ENCODE measurements around the gene LMAN1. TPM values are rescaled to one million over a fixed set of nuclear protein-coding genes. Genes with fewer than 3 reads are reported as not detected.

LMAN1 gene
- total and polyA plus RNA-seq, 4 donors, result 18.9 to 108 (median 67.2) TPM

DNA sequence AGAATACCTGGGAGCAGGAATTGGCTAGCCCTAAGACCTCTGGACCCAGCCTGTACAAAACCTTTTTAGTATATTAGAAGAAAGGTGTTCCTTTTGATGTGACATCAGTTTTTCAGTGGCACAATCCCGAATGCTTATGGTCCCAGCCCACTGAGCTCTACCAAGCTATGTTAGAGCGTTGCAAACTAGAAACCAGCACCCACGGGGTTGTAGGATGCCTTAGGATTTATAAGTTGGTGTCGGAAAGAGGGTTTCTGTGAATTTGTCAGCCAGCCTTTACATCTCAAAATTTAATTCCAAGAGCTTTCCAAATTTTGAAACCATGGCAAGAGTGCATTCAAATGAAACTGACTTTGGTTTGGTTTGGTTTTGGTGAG lies 499 bp upstream of the LMAN1 start:
- no peaks in the 10 kb centered on the region for H3K9me3 ChIP-seq (ENCODE audit: control insufficient read depth in 4 of 4, insufficient read depth in 3 of 4, low read length in 3 of 4)
- peak overlapping the region in 1 of 2 donors; percentile 31 for H3K27ac ChIP-seq (ENCODE audit: low read depth in 1 of 2, low read length in 1 of 2)
- DNase-seq (no peak), ATAC-seq (ENCODE audit: insufficient read depth, low FRiP score) (peak; percentile 4)
- H3K27me3 ChIP-seq (ENCODE audit: control insufficient read depth in 3 of 3, insufficient read depth in 3 of 3, low read length in 2 of 3), result no peaks in the 10 kb centered on the region
- peaks cover 0 to 16% (median 11%) of the 10 kb centered on the region in 5 donors for H3K4me1 ChIP-seq (ENCODE audit: control insufficient read depth in 5 of 5, insufficient read depth in 5 of 5, low read length in 5 of 5)
- H3K36me3 ChIP-seq (ENCODE audit: control insufficient read depth in 4 of 4, insufficient read depth in 4 of 4, low read length in 4 of 4), result peaks cover 0 to 14% (median 7%) of the 10 kb centered on the region in 4 donors
- TF ChIP-seq, protein P1, sequence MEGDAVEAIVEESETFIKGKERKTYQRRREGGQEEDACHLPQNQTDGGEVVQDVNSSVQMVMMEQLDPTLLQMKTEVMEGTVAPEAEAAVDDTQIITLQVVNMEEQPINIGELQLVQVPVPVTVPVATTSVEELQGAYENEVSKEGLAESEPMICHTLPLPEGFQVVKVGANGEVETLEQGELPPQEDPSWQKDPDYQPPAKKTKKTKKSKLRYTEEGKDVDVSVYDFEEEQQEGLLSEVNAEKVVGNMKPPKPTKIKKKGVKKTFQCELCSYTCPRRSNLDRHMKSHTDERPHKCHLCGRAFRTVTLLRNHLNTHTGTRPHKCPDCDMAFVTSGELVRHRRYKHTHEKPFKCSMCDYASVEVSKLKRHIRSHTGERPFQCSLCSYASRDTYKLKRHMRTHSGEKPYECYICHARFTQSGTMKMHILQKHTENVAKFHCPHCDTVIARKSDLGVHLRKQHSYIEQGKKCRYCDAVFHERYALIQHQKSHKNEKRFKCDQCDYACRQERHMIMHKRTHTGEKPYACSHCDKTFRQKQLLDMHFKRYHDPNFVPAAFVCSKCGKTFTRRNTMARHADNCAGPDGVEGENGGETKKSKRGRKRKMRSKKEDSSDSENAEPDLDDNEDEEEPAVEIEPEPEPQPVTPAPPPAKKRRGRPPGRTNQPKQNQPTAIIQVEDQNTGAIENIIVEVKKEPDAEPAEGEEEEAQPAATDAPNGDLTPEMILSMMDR (IDR thresholded peaks at IDR 0.05; ENCODE audit: control extremely low read depth, extremely low read depth), result no peak
- peak overlapping the region; percentile 68 for H3K4me3 ChIP-seq
- H3K9ac ChIP-seq (ENCODE audit: insufficient read depth in 1 of 2, low read length in 2 of 2), result peak overlapping the region in 1 of 2 donors; percentile 88
- 9 to 11% methylated on average over 4 of the region's 4 CpGs for WGBS, 2 donors

DNA sequence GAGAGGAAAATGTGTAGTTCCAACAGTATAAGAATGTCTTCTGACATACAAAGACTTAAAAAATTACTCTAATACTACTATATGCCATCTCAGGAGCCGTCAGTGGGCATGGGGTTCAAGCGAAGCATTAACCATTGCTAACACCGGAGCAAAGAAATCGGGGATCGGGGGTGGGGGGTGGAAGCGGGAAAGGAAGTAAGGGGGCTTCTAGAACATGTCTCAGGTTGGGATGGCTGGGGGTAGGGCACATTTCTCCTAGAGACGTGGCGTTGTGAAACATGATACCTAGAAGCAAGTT lies 702 bp downstream of the LMAN1 start:
- Histone ChIP-seq H3K27ac (ENCODE audit: low read depth in 1 of 2, low read length in 1 of 2) (peak overlapping the region; percentile 91 to 94), H3K9ac (ENCODE audit: insufficient read depth in 1 of 2, low read length in 2 of 2) (peak overlapping the region; percentile 81 to 86), H3K9me3 (ENCODE audit: control insufficient read depth in 4 of 4, insufficient read depth in 3 of 4, low read length in 3 of 4) (no peaks in the 10 kb centered on the region), H3K4me1 (ENCODE audit: control insufficient read depth in 5 of 5, insufficient read depth in 5 of 5, low read length in 5 of 5) (peaks cover 0 to 16% (median 13%) of the 10 kb centered on the region in 5 donors), H3K36me3 (ENCODE audit: control insufficient read depth in 4 of 4, insufficient read depth in 4 of 4, low read length in 4 of 4) (peaks cover 1 to 23% (median 13%) of the 10 kb centered on the region in 4 donors), H3K27me3 (ENCODE audit: control insufficient read depth in 3 of 3, insufficient read depth in 3 of 3, low read length in 2 of 3) (no peaks in the 10 kb centered on the region), H3K4me3 (peak overlapping the region; percentile 97)
- ATAC-seq (ENCODE audit: insufficient read depth, low FRiP score) (no peak), DNase-seq (peak in 2 of 3 donors; percentile 52 to 80)
- TF ChIP-seq, protein P1 (IDR thresholded peaks at IDR 0.05; ENCODE audit: control extremely low read depth, extremely low read depth), result no peak
- 0% methylated on average over 8 of the region's 8 CpGs for WGBS, 2 donors

- TF ChIP-seq, protein P1 (IDR thresholded peaks at IDR 0.05; ENCODE audit: control extremely low read depth, extremely low read depth), result no peak
- peaks cover 2 to 27% (median 16%) of the 10 kb centered on the region in 4 donors for H3K36me3 ChIP-seq (ENCODE audit: control insufficient read depth in 4 of 4, insufficient read depth in 4 of 4, low read length in 4 of 4)
- H3K9me3 ChIP-seq (ENCODE audit: control insufficient read depth in 4 of 4, insufficient read depth in 3 of 4, low read length in 3 of 4), result no peaks in the 10 kb centered on the region
- ATAC-seq (ENCODE audit: insufficient read depth, low FRiP score) (no peak), DNase-seq (peak in 1 of 3 donors; percentile 39)
- WGBS, 2 donors, result 15 to 20% methylated on average over 4 of the region's 4 CpGs
- H3K4me3 ChIP-seq, result no peak overlapping the region
- H3K9ac ChIP-seq (ENCODE audit: insufficient read depth in 1 of 2, low read length in 2 of 2), result peak overlapping the region; percentile 81 to 86
- no peaks in the 10 kb centered on the region for H3K27me3 ChIP-seq (ENCODE audit: control insufficient read depth in 3 of 3, insufficient read depth in 3 of 3, low read length in 2 of 3)
- H3K27ac ChIP-seq (ENCODE audit: low read depth in 1 of 2, low read length in 1 of 2), result peak overlapping the region in 1 of 2 donors; percentile 91
- H3K4me1 ChIP-seq (ENCODE audit: control insufficient read depth in 5 of 5, insufficient read depth in 5 of 5, low read length in 5 of 5), result peaks cover 0 to 16% (median 13%) of the 10 kb centered on the region in 5 donors
These were observed 1.1 kb downstream of the LMAN1 start for GRCh38 chr18:59357928-59358327.

DNA sequence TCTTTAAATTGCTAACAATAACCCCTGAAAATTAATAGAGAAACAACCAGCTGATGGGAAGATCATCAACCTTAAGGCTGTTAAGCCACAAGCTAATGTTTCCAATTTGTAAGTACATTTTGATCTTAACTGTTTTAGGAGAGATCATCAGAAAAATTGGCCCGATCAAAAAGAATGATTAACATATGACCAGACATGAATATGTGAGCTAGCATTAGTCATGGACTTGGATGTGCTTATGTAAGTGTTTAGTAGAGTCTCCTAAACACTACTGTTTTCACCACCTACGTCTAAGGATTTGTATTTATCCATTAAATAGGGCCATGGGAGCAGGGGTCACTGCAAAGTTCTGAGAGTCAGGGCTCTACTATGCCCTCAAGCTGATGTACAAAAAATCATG lies 4.3 kb downstream of the LMAN1 start:
- no peaks in the 10 kb centered on the region for H3K27me3 ChIP-seq (ENCODE audit: control insufficient read depth in 3 of 3, insufficient read depth in 3 of 3, low read length in 2 of 3)
- TF ChIP-seq, protein P1 (IDR thresholded peaks at IDR 0.05; ENCODE audit: control extremely low read depth, extremely low read depth), result no peak
- no peaks in the 10 kb centered on the region for H3K9me3 ChIP-seq (ENCODE audit: control insufficient read depth in 4 of 4, insufficient read depth in 3 of 4, low read length in 3 of 4)
- 90 to 92% methylated on average over 2 of the region's 2 CpGs for WGBS, 2 donors
- DNase-seq (no peak), ATAC-seq (ENCODE audit: insufficient read depth, low FRiP score) (no peak)
- H3K4me3 ChIP-seq, result no peak overlapping the region
- H3K4me1 ChIP-seq (ENCODE audit: control insufficient read depth in 5 of 5, insufficient read depth in 5 of 5, low read length in 5 of 5), result peaks cover 0 to 16% (median 7%) of the 10 kb centered on the region in 5 donors
- no peak overlapping the region for H3K9ac ChIP-seq (ENCODE audit: insufficient read depth in 1 of 2, low read length in 2 of 2)
- no peak overlapping the region for H3K27ac ChIP-seq (ENCODE audit: low read depth in 1 of 2, low read length in 1 of 2)
- peaks cover 12 to 52% (median 36%) of the 10 kb centered on the region in 4 donors for H3K36me3 ChIP-seq (ENCODE audit: control insufficient read depth in 4 of 4, insufficient read depth in 4 of 4, low read length in 4 of 4)
